D341Med (cell line): ENCODE measurements around the gene CENPC.

Source experiments
- DNase-seq: peaks from one replicate; pipeline ENCODE4 v3.0.0; 2012; ENCODE audit warnings: low spot score

The CENPC gene, protein sequence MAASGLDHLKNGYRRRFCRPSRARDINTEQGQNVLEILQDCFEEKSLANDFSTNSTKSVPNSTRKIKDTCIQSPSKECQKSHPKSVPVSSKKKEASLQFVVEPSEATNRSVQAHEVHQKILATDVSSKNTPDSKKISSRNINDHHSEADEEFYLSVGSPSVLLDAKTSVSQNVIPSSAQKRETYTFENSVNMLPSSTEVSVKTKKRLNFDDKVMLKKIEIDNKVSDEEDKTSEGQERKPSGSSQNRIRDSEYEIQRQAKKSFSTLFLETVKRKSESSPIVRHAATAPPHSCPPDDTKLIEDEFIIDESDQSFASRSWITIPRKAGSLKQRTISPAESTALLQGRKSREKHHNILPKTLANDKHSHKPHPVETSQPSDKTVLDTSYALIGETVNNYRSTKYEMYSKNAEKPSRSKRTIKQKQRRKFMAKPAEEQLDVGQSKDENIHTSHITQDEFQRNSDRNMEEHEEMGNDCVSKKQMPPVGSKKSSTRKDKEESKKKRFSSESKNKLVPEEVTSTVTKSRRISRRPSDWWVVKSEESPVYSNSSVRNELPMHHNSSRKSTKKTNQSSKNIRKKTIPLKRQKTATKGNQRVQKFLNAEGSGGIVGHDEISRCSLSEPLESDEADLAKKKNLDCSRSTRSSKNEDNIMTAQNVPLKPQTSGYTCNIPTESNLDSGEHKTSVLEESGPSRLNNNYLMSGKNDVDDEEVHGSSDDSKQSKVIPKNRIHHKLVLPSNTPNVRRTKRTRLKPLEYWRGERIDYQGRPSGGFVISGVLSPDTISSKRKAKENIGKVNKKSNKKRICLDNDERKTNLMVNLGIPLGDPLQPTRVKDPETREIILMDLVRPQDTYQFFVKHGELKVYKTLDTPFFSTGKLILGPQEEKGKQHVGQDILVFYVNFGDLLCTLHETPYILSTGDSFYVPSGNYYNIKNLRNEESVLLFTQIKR

DNA sequence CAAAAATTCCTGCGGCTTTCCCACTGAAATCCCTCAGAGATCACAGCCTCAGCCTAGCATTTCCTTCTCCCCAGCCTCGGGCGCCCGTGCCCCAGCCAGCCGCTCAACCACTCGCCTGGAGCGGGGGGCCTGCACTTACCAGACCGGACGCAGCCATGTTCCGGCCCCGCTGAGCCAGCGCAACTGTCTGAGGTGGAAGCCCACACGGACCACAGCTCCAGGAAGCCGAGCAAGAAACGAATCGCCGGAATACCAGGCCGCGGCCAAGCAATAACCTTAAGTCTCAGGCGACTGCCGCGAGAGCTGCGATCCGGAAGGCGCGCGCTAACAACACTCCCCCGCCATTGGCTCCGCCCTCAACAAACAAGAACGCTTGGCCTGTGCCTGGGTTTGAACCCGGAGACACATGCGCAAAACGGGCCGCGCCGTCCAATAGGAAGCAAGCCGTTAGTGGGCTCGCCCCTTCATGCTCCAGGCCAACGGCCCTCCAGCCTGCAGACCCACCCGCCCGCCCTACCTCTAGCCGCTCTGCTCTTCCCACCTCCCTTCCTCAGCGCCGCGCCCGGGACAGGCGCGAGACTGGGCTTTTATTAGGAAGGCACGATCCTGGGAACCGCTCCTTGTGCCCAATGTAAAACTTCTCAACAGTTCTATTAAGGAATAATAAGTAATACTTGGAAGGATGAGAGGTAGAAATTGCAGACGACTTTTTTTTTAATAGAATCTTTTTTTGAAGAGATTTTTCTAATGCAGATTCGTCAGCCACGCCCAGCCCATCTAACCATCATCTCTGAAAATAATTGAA is at the start of gene CENPC:
Gene CENPC (minus strand): TSS at position 305 of the 805 bp plus-strand sequence. CDS start 148 bp downstream, at position 157.
- DNase-seq = peak; percentile 95

DNA sequence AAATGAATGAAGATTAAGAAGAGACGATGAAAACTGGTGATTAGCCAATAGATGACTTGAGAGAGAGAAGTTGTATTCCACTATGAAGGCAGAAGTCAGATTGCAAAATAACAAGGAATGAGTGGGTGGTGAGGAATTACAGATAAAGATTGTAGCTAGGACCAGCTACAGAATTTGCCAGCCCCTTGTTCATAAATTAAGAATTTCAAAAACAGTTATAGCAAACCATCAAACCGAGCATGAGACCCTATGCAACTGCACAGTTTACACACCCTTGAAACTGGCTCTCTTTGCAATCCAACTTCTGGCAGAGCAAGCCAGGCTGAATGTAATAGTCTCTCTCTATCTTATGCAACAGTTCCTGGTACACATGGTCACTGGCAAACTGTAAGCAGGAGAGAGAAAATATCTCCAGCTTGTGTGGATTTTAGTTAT is 48.5 kb upstream of the CENPC start:
- DNase-seq = no peak

DNA sequence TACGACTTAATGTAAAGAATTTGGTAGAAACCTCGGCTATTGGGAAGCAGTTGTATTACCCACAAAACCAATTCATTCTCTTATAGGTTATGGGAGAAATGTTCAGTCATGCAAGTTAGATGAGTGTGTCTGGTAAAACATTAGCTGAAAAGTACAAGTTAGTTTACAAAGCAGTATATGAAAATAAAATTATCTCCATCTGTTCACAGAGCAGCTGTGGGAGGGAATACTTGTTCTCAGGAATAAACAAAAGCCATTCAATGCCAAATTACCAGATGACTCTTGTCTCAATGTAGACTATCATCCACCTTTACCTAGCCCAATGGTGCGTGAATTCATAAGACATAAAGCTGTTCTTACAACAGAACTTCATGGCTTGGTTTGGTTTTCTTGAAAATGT is 41.9 kb upstream of the CENPC start:
- DNase-seq = no peak

DNA sequence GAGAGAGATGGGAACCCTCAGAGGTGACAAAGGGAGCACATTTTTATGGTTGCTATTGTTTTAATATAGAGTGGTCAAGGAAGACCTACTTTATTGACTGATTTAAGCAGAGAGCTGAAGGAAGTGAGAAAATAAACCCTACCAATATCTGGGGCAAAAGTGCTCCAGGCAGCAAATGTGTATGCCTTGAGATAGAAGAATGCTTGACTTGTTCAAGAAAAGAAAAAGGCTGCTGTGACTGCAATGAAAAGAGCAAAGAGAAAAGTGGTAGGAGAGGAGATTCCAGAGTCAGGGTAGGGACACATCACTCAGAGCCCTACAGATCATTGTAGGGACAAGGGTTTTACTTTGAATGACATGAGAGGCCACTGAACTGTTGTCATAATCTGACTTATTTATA is 39.2 kb upstream of the CENPC start:
- no peak for DNase-seq

DNA sequence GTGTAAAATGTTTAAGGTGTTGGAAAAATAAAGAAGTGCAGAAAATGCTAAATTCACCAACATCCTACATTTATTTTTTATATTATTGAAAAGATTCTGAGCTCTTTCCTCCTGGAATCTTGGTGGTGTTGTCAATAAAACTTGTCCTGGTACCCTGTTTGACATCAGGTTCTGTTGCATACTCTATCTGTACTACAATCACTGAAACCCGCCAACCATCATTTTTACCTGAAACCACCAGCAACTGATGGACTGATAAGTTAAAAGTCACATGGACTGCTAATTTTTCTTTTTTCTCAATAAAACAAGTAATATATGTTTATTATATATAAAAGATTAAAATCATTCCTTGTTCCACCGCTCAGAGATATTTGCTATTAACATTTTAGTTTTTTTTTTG is 36.6 kb upstream of the CENPC start:
- DNase-seq = no peak

DNA sequence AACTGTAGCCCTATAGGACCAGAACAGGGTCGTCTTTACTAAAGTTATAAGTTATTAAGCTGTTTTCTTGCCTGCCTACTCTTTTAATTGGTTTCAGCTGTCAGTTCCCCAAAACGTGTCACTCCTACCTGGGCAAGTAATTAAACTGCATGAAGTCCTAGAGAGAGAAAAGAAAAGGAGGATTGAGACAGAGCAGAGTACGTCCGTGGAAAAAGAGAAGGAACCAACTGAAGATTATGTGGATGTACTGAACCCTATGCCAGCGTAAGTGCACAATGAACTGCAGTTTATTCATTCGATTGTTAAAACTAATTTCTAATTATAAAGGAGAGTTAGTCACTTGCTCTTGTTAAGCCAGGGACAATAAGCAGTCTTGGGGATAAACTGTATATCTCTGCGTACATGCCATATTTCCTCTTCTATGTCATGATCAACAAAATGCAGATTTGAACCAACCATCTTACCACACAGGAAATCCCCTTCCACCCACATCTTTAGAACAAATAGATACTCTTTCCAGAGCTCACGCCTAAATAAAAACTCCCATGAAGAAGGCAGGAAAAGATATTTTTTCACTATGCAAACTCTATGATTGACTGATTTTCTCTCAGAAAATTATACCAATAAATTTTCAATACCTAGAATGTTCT is 36.0 kb upstream of the CENPC start:
- DNase-seq = no peak

DNA sequence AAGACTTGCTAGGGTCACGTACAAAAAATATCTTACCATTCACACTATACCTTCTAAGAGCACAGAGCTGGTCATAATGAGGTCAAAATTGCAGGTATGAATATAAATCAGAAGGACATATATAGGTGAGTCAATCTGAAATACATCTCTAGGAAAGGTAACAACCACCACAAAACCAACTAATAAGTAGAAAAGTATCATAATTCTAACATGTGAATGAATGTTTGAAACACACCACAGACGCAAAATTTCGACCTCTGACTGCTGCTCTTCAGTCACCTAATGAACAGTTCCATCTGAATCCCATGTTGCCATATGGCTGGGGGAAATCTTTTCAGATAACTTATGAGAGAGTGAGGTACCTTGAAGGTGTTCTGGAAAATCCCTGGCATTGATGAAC is 35.3 kb upstream of the CENPC start:
- DNase-seq = no peak

DNA sequence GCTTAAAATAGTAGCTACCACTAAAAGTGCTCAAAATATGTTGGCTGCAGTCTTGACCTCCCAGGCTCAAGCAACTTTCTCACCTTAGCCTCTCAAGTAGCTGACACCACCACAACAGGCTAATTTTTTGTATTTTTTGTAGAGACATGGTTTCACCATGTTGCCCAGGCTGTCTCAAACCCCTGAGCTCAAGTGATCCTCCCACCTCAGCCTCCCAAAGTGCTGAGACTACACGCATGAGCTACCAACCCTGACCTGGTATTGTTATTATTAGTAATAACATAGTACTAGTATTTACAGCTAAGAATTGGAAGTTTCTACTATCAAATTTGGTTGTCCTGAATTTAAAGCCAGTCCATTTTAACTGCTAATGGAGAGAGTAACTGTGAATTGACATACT is 31.2 kb upstream of the CENPC start:
- DNase-seq = no peak

DNA sequence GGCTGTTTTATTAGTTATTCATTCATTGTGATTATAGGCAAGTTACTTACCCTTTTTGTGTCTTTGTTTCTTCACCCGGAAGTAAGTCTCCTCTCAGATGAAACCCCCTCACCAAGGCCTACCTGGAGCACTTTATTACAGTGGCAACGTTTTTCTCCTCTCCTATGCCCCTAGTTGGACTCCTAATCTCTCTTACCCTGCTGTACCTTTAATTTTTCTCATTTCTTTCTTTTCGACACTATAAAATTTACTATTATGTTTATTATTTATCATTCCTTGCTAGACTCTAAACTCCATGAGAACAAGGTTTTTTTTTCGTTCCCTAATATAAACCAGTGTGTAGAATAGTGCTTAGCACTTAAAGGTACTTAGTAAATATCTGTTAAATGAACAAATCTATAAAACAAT is 30.8 kb upstream of the CENPC start:
- no peak for DNase-seq

DNA sequence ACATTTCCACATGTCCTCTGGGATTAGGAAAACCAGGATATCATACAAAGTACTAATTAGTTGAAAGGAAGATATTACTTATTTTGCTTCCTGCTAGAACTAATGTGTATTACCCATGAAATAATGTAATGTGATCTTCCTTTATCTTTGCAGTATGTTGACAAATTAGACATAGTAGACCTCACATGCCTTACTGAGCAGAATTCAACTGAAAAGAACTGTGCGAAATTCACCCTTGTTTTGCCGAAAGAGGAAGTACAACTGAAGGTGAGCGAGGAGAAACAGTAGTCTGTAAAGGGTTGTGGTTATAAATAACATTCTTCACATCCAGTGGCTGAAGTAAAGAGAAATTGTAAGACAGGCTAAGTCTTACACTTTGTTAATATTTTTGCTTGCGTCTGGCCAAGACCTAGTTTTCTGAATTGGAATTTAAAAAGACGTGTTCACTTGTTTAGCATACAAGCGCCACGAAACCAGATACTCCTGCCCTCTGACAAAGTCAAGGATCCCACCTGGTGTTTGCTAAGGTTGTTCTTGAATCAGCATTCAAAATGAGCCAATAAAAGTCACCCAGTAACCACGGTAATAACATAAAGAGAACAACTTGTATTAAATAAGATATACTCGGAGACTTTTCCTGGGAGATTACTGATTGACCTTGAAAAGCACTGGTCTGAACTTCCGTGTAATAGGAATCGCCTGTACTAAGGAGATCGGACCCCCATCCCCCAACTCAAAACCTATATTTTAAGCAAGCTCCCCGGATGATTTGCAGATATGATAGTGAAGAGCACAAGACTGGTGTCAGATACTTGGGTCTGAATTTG is 30.1 kb upstream of the CENPC start:
- no peak for DNase-seq

DNA sequence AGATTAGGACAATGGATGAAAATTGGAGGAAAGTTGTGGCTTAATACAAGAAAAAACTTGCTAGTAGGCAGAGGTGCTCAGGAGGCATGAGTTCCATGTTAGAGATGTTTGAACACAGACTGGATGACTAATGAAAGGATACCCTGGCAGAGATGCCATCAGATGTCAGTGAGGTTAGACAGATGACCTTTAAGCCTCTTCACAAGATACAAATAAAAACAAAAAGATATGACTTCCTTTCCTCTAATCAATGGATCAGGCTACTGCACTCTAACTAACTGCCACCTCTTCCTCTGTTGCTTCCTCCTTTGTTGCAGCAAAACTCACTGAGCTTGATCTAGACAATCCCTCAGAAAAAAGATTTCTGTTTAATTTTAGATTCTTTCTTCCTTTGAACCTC is 27.9 kb upstream of the CENPC start:
- no peak for DNase-seq

DNA sequence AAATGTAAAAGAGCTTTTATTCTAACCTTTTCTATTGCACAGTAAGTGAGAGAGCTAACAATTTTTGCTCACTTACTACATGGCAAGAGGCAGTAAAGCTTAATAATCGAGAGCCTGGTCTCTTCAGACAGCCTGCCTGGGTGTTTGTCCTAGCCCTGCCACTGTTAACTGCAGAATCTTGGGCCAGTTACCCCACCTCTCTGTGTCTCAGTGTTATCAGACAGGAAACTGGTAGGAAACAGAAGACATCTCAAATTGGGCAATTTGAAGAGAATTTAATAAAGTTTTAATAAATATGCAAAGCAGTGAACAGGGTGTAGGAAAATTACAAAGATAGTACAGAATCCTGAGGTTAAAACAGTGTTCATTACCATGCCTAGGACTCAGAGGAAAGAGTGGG is 26.7 kb upstream of the CENPC start:
- DNase-seq = no peak

DNA sequence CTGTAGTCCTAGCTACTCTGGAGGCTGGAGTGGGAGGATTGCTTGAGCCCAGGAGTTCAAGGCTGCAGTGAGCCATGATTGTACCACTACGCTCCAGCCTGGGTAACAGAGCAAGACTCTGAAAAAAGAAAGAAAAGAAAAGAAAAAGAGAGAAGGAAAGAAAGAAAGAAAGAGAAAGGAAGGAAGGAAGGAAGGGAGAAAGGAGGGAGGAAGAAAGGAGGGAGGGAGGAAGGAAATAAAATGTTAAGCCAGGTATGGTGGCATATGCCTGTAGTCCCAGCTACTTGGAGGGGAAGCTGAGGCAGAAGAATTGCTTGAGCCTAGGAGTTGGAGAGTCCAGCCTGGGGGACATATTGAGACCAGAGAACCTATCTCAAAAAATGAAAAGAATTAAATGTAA is 25.2 kb upstream of the CENPC start:
- no peak for DNase-seq

DNA sequence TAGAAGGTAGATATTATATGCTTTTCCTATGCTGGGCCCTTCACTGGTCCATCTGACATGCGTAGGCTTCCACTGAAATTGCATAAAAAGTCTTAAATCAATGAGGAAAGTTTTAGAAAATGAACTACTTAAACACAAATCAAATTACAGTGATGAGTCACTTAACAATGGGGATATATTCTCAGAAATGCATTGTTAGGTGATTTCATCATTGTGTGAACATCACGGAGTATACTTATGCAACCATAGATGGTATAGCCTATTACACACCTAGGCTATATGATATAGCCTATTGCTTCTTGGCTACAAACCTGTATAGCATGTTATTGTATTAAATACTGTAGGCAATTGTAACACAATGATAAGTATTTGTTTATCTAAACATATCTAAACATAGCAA is 23.5 kb upstream of the CENPC start:
- no peak for DNase-seq

DNA sequence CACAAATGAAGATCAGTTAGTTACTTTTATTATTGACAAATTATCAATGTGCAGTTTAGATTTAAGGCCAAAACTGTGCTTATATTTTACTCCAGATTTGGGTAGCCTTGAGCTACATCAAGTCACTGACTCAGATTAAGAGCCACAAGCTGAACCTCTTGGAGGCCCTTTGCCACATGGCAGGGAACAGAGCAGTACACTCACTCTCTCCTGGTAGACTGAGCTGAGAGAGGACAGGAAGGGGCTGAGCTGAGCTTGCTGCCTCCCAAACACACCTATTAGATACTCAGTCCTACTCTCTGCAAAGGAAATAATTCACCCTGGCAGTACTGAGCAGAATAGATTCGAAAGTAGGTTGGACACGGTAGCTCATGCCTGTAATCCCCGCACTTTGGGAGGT is 21.0 kb upstream of the CENPC start:
- DNase-seq = no peak

DNA sequence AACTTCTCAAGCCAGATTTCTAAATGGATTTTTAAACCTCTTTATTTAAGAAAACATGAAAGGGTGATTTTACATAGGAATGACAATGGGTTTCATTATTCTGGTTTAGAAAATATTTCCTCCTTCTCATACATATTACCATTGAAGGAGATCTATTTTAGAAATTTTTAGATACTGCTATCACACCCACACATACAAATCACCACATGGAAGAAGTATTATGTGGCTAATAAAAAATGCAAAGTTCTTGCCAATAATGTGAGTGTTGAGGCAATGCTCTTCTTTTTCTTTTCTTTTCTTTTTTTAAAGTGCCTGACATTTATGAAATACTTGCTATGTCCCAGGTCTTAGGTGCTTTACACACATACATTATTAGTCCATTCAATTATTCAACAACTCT is 20.0 kb upstream of the CENPC start:
- no peak for DNase-seq

DNA sequence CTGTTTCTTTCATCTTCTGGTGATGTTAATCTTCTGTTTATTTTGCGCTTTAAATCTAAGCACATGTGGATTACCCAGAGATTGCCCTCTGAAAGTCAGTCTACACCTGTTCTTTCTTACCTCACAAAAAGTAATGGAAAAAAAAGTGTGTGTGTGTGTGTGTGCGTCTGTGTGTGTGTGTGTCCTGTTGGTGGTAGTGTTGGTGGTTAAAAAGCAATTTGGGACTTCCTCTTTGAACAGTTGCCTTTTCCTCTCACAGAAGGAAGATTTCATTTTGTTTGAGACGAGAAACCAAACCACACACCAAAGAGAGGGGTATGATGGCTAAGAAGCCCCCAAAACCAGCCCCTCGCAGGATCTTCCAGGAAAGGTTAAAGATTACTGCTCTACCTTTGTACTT is 13.2 kb upstream of the CENPC start, which contains the start of gene STAP1:
Gene STAP1 (plus strand): TSS at position 235 of the 400 bp plus-strand sequence. CDS start 83 bp downstream, at position 318.
- no peak for DNase-seq

DNA sequence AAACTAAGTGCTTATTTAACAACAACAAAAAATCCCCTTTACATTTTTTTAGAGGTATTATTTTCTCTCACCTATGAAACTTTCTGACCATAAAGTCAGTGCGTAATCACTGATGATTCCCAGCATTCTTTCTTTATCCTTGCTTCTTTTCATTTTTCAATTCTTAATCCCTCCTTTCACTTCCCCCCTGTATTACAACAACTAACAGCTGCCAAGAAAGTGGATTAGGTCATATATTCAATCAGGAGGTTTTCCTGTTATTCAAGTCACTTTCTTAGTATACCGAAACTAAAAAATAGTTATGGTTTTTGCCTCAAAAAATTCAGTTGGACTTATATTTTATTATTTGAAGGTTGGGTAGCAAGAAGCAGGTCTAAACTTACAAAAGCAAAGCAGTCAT is 11.1 kb upstream of the CENPC start:
- DNase-seq = no peak

DNA sequence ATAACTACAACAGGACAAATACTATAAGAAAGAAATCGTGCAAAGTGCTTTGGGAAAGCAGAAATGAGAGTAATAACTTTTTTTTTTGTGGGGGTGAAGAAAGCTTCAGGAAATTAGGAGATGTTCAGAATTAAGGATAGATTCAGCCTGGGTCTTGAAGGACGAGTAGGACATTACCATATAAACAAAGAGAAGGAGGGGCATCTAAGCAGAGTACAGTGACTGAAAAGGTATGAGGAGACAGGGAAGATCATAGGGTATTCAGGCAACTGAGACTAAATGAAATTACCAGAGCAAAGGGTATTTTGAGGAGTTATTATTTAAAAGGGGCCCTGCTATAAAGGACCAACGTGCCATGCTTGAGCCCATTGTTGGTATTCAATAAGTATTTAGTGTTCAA is 10.1 kb upstream of the CENPC start:
- DNase-seq = no peak

DNA sequence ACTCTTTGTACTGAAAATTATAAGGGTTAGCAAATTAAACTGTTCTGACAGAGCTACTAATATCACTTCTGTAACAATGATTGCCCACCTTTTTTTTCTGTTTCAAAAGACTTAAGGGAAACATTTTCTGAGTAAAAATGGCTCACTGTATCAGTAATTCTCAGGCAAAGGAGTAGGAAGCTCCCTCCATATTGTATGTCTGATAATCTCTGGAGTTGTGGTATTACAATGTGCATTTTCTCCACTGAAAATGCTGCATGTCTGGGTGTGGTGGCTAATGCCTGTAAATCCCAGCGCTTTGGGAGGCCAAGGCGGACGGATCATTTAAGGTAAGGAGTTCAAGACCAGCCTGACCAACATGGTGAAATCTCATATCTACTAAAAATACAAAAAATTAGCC is 8.8 kb upstream of the CENPC start:
- no peak for DNase-seq
